HG03066 (cell line): Measurements from ENCODE around the gene TNP1.

Experiments
- ATAC-seq: cut with Tn5 transposase; IDR thresholded peaks from one replicate; pipeline ENCODE4 v1.9.1; 2021; ENCODE audit warnings: low read depth; ENCODE audit not compliant: unreplicated experiment

TNP1 gene

DNA sequence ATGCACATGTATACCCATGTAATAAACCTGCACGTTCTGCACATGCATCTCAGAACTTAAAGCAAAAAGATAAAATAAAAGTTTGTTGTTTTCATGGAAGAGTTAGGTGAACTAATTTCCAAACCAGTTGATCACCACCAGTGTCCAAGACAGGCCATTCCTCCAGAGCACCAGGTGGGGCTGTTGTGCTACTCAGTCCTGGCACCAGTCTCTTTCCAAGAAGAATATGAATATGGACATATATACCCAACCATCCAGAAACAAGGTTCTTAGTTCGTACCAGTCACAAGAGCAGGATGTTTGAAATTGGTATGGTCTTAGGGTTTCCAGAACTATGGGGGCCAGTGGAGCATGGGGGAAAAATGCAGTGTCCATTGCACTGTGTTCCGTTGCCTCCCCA is 17.2 kb upstream of the TNP1 start:
- no peak for ATAC-seq

DNA sequence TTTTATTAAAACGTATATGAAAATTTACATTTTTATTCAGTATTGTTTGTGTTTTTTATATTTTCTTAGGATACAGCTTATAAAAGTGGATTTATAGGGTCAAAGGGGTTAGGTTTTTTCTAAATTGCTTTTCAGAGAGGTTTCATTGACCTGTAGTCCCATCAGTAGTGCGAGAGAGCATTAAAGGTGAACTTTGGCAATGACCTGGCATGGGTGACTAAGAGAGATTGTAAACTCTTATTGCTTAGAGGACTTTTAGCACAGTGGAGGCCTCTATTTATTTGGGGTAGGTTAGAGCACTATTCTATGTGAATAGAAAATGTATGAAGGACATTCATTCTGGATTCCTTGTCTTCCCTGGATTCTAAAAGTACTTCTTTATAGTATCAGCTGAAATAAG is 16.0 kb upstream of the TNP1 start:
- no peak for ATAC-seq

DNA sequence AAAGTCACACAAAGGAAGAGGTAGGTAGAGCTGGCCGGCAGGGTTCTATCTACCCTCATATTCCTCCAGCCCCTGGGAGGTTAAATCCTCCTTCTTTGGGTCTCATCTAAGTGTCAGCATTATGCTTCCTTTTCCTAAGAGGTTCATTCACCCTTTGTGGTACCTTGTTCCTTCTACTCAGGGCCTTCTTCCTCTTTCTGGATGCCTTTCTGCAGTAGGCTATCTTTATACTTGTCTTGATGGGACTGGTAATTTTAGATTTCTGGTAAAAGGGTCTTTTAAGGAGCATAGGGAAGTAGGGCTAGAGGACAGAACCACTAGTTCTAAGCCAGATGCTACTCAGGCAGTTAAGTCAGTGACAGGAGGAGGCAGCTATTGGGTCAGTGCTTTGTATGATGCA is 13.7 kb upstream of the TNP1 start:
- ATAC-seq = no peak

DNA sequence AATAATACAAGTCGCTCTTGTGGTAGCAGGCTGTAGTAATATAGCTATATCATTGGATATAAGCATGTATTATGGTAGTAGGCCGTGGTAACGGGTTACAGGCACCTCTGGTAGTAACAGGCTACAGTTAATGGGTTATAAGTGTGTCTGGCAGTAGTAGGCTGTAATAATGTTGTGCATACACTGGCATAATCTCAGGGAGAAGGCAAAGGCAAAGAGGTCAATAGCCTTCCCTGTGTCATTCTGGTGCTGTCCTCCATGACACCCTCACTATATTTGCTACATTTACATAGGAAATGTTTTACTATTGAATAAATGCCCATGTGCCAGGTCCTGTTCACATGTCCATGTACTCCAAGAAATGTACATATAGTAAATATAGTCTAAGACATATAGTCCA is 12.8 kb upstream of the TNP1 start:
- ATAC-seq = no peak

DNA sequence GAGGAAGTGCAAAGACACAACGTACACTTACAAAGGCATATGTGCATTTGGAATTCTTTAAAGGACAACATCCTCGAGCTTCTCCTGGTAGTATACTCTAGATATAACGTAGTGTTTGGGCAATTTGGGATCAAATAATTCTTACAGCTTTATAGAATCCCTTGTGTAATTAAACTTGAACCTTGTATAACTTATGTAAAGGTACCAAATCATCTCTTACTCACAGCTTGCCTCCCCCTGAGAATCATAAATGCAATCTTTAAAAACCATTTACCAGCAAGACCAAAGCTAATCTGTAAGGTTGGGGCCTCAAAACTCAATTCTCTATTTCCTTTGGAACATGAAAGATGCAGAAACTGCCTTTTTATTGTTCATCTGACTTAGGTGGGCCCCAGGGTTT is 12.2 kb upstream of the TNP1 start:
- ATAC-seq = no peak

- no peak for ATAC-seq
Measured at GRCh38 chr2:216871333-216871934, 11.6 kb upstream of the TNP1 start.

DNA sequence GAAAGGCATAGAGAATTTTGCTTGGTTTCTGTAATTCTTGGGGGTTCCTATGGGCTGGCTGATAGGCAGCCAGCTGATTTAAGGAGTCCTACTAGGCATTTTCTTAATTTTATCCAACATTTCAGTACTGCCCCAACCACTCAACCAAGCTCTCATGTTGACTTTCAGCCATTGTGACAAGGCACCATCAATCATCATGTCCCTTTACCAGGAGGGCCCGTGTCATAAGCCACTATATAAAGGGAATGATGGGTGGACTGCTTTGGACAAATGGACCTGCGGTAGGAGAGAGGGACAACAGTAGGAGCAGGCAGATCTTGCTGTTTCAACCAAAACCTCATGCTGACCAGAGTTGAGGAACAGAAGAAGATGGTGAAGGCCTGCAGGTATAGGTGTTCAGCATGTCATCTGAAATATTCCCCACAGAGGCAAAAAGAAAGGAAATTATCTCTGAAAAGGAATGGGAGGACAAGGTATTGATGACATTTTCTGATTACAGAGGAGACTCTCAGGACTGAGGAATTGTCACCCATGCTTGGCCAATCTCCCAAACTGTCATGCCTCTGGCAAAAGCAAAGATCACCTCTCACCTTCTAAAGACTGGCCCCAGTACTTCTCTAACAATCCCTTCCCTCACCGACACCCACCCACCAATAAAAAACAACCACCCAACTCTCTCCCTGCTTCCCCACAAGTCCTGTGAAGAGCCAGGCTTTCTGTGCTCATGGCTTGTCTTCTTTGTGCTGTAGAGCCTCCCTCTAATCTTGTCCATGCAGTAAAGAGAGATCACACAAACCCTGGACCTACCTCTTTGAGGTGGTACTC is 10.9 kb upstream of the TNP1 start:
- no peak for ATAC-seq

- ATAC-seq = no peak
Measured at GRCh38 chr2:216866515-216867095, 6.7 kb upstream of the TNP1 start.

- ATAC-seq = no peak
Measured at GRCh38 chr2:216865658-216866057, 5.8 kb upstream of the TNP1 start.

DNA sequence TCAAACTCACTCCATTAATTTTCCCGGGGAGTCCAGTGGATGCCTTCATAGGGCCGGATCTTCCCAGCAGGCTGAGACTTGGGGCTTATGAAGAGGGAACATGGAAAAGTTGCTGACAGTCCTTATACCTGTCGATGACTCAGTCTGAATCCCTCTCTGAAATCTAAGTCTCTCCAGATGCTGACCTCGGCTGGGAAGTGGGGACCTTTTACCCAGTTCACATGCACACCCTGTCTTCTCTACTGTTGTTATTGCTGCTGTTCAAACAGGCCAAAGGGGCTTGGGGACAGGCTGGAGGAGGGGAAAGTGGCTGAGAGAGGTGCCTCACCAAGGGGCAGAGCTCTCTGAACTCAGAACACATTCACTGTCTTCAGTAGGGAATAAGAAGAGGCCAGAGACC is 4.1 kb upstream of the TNP1 start:
- no peak for ATAC-seq

- ATAC-seq = no peak
Measured at GRCh38 chr2:216862628-216863398, 2.9 kb upstream of the TNP1 start.

DNA sequence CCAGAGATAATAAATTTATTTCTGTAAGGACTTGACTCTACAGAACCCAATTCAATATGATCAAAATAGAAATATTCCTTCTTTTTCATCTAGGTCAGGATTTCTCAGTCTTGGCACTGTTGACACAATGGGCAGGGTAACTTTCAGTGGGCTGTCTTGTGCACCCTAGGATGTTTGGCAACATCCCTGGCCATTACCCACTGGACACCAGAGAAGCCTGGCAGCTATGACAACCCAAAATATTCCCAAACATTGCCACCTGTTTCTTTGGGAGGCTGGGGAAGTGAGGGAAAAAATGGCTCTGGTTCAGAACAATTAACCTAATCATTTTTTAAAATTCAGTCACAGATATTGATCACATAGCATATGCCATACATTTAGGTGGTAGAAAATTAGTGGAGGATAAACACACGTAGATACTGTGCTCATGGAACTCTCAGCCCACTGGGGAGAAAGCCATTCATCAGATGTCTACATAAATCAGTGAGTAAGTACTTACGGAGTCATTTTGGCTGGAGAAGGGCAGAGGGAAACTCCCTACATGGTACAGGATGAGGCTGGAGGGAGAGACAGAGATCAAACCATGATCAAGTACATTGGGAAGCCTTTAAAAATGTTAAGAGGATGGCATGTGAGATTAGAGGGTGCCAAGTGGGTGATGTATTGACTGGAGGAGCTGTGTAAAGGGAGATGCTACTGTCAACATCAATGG is 718 bp upstream of the TNP1 start:
- ATAC-seq = no peak

- no peak for ATAC-seq
Measured at GRCh38 chr2:216858312-216858711, 1.6 kb downstream of the TNP1 start.

DNA sequence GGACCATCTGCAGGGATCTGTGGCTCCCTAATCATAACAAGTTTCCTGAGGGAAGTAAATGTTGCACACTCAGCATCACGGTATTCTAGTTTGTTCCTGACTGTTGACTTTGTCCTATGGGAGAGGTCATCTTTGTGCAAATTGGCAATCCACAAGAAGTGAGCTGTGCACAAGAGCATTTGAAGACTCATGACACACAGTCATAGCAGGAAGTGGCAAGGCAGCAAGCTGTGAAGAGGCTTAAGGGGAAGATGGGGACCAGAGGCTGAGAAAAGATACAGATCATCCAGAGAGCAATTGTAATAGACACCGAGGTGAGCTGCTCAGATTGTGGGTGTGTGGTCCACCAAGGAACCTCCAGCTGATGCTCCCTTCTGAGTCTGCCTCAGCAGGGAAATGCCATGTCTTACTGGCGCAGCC is 2.7 kb downstream of the TNP1 start:
- ATAC-seq = no peak

GRCh38 chr2:216856406-216857065 is 3.3 kb downstream of the TNP1 start:
- ATAC-seq = no peak

DNA sequence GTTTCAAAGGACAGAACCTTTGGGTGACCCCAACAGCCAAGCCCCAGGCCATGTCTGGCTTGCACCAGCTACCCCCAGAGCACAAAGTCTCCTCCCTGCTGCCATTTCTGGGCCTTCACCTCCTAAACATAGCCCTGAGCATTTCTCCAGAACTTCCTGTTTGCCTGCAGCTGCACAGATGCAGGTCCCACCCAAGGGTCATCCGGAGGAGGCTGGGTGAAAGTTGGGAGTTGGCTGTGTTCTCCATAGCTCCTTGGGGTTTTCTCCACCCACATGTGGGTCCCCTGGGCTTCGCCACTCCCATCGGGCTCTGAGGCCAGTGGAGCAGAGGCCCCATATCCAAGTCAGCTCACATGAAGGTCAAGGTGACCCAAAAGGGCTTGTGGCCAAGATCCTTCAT is 4.3 kb downstream of the TNP1 start:
- ATAC-seq = no peak

DNA sequence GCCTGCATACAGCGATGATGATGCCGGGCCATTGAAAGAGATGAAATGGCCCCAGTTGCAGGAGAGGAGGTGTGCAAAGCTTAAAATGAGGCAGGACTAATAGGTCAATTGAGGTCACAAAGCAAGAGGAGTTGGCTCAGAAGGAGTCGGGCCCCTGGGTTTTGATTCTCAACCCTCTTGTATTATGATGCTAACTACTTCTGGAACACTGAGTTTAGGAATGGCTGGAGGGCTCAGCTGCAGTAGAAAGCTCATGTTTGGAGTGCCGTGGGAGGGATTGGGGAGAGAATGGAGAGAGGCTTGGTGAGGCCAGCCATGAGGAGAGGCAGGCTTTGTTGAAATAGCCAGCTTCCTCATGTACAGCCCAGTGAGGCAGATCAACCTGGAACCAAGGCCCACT is 4.8 kb downstream of the TNP1 start:
- ATAC-seq = no peak

DNA sequence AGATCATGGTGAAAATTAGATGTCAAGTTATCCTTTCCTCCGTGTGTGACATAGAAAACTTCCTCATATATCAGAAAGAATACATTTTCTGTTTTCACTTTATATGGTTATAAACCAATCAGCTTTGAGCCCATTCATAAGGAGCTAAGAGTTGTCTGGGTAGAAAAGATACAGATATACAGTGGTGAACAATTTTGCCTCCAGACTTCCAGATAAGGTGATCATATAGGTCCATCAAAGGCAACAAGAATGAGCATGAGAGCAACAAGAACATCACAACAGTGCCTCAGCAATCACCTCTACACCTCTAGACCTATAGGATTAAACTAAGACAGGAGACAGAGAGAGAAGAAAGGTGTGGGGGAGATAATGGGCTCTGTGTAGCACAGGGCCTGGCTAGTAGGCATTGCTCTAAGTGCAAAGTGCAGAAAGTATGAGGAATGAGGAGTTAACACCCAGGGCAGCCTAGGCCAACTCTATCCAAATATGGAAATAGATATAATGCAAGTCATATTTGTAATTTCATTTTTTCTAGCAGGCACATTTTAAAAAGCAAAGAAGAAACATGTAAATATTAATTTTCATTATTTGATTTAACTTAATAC is 8.3 kb downstream of the TNP1 start:
- ATAC-seq = no peak

DNA sequence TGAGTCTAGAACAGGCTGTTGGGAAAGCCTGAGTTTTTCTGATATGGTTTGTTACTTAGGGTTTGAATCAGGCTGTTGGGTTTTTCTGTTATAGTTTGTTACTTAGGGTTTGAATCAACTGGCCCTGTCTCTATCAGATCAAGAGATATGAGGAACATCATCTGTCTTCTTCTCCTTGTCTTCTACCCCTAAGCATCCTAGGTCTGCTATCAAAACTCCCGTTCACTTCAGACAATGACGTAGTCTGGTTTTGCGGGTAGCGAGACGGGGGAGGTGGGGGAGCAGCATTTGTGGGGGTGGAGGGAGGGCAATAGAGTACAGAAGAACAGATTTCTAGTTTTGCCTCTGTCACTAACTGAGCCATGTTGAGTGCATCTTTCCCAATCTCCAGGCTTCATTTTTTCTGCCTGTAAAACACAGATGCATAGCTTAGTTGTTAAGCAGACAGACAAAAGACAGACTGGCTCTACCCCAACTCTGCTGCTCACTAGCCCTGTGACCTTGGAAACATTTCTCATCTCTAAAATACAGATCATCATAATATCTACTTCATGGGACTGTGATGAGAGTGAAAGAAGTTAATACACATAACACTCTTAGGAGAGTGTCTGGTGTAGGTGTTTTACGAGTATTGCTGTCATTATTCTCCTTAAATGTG is 9.1 kb downstream of the TNP1 start:
- no peak for ATAC-seq
